Loucy (cell line): ENCODE results near the gene GVQW3.

Source experiments
- CTCF ChIP-seq: fragments of 200-600 bp; sonication (generic); conservative IDR thresholded peaks from 2 replicates; pipeline ENCODE4 v1.5.1; 2014; ENCODE audit warnings: mild to moderate bottlenecking, antibody characterized with exemption, low read length
- EZH2phosphoT487 ChIP-seq: fragments of 200-600 bp; IDR thresholded peaks from 2 replicates; pipeline ENCODE4 v1.6.1; 2018; ENCODE audit warnings: antibody characterized with exemption, mild to moderate bottlenecking, moderate library complexity, borderline replicate concordance

GRCh38 chr11:76406359-76406758, 25.2 kb downstream of the GVQW3 start:
- TF ChIP-seq CTCF = no peak
- TF ChIP-seq EZH2phosphoT487 = no peak
